Hepatocyte (in vitro differentiated cells): ENCODE data around the gene FEZ2. TPM values are rescaled to one million over a fixed set of nuclear protein-coding genes. Genes with fewer than 3 reads are reported as not detected.

Experiments used
- DNase-seq: peaks from one replicate; pipeline ENCODE4 v3.0.0-alpha.2; 2016; ENCODE audit warnings: low spot score
- H2AFZ ChIP-seq: fragments of 200-600 bp; sonication (generic); 2 replicates; pipeline ENCODE4 v1.6.0; 2016; ENCODE audit warnings: antibody characterized with exemption, mild to moderate bottlenecking
- H3K27ac ChIP-seq: fragments of 200-600 bp; sonication (generic); 2 replicates; pipeline ENCODE4 v1.5.1; 2016; ENCODE audit warnings: mild to moderate bottlenecking
- H3K27me3 ChIP-seq: fragments of 200-600 bp; sonication (generic); 2 replicates; pipeline ENCODE4 v1.6.1; 2016
- H3K36me3 ChIP-seq: fragments of 200-600 bp; sonication (generic); replicated peaks from 2 replicates; pipeline ENCODE4 v1.5.1; 2016; ENCODE audit warnings: low read depth; ENCODE audit not compliant: insufficient read depth
- H3K4me1 ChIP-seq: fragments of 200-600 bp; sonication (generic); 2 replicates; pipeline ENCODE4 v1.5.1; 2016; ENCODE audit warnings: mild to moderate bottlenecking, moderate library complexity; ENCODE audit not compliant: insufficient read depth
- H3K4me2 ChIP-seq: fragments of 200-600 bp; sonication (generic); 2 replicates; pipeline ENCODE4 v1.6.0; 2016
- H3K4me3 ChIP-seq: fragments of 200-600 bp; sonication (generic); 2 replicates; pipeline ENCODE4 v1.5.1; 2016; ENCODE audit warnings: mild to moderate bottlenecking
- H3K79me2 ChIP-seq: fragments of 200-600 bp; sonication (generic); 2 replicates; pipeline ENCODE4 v1.6.0; 2017; ENCODE audit warnings: mild to moderate bottlenecking
- H3K9me2 ChIP-seq: fragments of 200-600 bp; sonication (generic); replicated peaks from 2 replicates; pipeline ENCODE4 v1.6.0; 2017; ENCODE audit warnings: mild to moderate bottlenecking; ENCODE audit not compliant: insufficient read depth
- H3K9me3 ChIP-seq: fragments of 200-600 bp; sonication (generic); 2 replicates; pipeline ENCODE4 v1.5.1; 2016; ENCODE audit warnings: low read depth, mild to moderate bottlenecking
- H4K20me1 ChIP-seq: fragments of 200-600 bp; sonication (generic); 2 replicates; pipeline ENCODE4 v1.6.0; 2016; ENCODE audit warnings: mild to moderate bottlenecking; ENCODE audit not compliant: insufficient read depth, poor library complexity, severe bottlenecking
- EZH2 ChIP-seq: fragments of 200-600 bp; sonication (generic); IDR thresholded peaks from 2 replicates; pipeline ENCODE4 v1.6.1; 2016; ENCODE audit warnings: antibody characterized with exemption, mild to moderate bottlenecking, borderline replicate concordance
- EZH2phosphoT487 ChIP-seq: fragments of 200-600 bp; sonication (generic); IDR thresholded peaks from one replicate; pipeline ENCODE4 v1.6.1; 2018; ENCODE audit warnings: antibody characterized with exemption, mild to moderate bottlenecking, low read depth, moderate library complexity; ENCODE audit not compliant: unreplicated experiment, severe bottlenecking
- WGBS: methylation state at CpG from one replicate; pipeline ENCODE4 v1.1.6; 2016; ENCODE audit warnings: low lambda C conversion rate; ENCODE audit errors: missing lambda C conversion rate; 5-methylcytosine and 5-hydroxymethylcytosine counted together
- polyA plus RNA-seq: library from polyadenylated mRNA; unstranded; fragments of >200 nt; fragmentation: Nextera tagmentation; extraction: Ambion mirVana; gene quantifications from 2 replicates; pipeline ENCODE4 v1.2.1, GENCODE V29; 2016
- total RNA-seq: library from RNA; depleted of rRNA; stranded (reverse); fragments of >200 nt; gene quantifications from 2 replicates; pipeline ENCODE4 v1.2.3, GENCODE V29; 2014
- TF ChIP-seq, protein P1 (sequence below): fragments of 200-600 bp; sonication (generic); IDR thresholded peaks from 2 replicates; pipeline ENCODE4 v1.5.1; 2016; ENCODE audit warnings: antibody characterized with exemption, mild to moderate bottlenecking; ENCODE audit not compliant: poor library complexity

Gene FEZ2
- total and polyA plus RNA-seq, 2 experiments from 2014 or later = 14.5 to 45.2 TPM

DNA sequence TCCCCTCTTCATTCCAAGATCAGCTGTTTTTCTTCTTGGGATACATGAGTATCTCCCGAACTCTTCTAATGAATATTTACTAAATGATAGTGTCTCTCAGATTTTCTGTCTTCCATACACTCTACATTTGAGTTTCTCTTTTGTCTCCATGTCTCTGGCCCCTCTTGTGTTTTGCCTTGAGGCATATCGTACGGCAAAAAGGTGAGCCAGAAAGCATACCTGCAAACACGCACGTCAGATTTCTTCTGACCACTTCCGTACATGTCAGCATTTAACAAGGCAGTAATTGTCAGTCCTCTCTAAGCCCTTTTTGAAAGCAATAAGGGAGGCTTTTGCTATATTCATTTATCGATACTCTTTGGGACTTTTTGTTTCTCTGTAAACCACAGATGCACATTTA lies 82.4 kb downstream of the FEZ2 start:
- Histone ChIP-seq H3K27ac (peak overlapping the region; percentile 60), H3K9me2 (no peaks in the 10 kb centered on the region), H3K4me3 (no peak overlapping the region), H2AFZ (no peak overlapping the region), H3K9me3 (no peaks in the 10 kb centered on the region), H4K20me1 (no peaks in the 10 kb centered on the region), H3K79me2 (no peaks in the 10 kb centered on the region), H3K4me1 (peaks cover 5% of the 10 kb centered on the region), H3K27me3 (no peaks in the 10 kb centered on the region), H3K36me3 (no peaks in the 10 kb centered on the region), H3K4me2 (no peak overlapping the region)
- TF ChIP-seq, protein P1, sequence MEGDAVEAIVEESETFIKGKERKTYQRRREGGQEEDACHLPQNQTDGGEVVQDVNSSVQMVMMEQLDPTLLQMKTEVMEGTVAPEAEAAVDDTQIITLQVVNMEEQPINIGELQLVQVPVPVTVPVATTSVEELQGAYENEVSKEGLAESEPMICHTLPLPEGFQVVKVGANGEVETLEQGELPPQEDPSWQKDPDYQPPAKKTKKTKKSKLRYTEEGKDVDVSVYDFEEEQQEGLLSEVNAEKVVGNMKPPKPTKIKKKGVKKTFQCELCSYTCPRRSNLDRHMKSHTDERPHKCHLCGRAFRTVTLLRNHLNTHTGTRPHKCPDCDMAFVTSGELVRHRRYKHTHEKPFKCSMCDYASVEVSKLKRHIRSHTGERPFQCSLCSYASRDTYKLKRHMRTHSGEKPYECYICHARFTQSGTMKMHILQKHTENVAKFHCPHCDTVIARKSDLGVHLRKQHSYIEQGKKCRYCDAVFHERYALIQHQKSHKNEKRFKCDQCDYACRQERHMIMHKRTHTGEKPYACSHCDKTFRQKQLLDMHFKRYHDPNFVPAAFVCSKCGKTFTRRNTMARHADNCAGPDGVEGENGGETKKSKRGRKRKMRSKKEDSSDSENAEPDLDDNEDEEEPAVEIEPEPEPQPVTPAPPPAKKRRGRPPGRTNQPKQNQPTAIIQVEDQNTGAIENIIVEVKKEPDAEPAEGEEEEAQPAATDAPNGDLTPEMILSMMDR = no peak
- TF ChIP-seq EZH2phosphoT487 (no peak), EZH2 (no peak)
- 89% methylated on average over 7 of the region's 7 CpGs for WGBS
- DNase-seq = no peak

DNA sequence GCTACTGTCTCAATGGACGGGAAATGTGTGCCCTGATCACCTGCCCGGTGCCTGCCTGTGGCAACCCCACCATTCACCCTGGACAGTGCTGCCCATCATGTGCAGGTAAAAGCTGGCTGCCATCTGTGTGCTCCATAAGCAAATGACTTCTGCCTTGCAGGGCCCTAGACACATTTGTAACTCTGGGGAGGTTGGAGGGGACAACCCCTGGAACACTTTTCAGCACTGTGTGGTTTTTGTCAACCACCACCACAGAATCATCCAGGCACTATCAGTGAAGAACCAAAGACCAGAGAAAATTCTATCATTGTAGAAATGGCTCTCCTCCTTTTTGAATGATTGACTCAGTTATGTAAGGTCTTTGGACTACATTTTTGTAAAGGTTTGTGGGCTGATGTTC lies 84.3 kb downstream of the FEZ2 start:
- Histone ChIP-seq H3K36me3 (no peaks in the 10 kb centered on the region), H2AFZ (no peak overlapping the region), H3K79me2 (no peaks in the 10 kb centered on the region), H3K4me3 (no peak overlapping the region), H3K27me3 (no peaks in the 10 kb centered on the region), H3K9me2 (no peaks in the 10 kb centered on the region), H3K4me1 (peaks cover 5% of the 10 kb centered on the region), H3K9me3 (no peaks in the 10 kb centered on the region), H3K4me2 (no peak overlapping the region), H4K20me1 (no peaks in the 10 kb centered on the region), H3K27ac (no peak overlapping the region)
- TF ChIP-seq EZH2phosphoT487 (no peak), EZH2 (no peak)
- TF ChIP-seq, protein P1 = no peak
- no peak for DNase-seq
- 94% methylated on average over 2 of the region's 2 CpGs for WGBS

DNA sequence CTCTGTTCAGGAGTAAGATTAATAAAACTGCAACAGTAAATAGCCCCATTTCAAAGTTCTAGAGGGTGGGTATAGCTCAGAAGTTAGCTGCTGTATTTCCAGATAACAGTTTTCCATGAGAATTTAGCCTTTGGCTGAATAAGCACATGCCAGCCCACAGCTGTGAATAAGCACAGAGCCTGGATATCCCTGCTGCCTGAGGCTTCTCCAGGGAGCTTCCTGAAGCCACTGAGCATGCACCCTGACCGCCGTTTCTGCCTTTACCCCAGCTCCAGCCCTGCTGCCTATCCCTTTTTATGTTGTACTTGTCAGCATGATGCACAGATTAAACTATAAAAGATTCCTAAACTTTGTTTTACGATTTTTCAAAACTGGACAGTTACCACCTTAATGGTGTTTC lies 85.3 kb downstream of the FEZ2 start:
- Histone ChIP-seq H3K9me3 (no peaks in the 10 kb centered on the region), H3K27me3 (no peaks in the 10 kb centered on the region), H3K4me2 (peak overlapping the region; percentile 35), H3K36me3 (no peaks in the 10 kb centered on the region), H3K4me1 (peaks cover 5% of the 10 kb centered on the region), H3K27ac (peak overlapping the region; percentile 62), H3K9me2 (no peaks in the 10 kb centered on the region), H2AFZ (no peak overlapping the region), H3K79me2 (no peaks in the 10 kb centered on the region), H4K20me1 (no peaks in the 10 kb centered on the region), H3K4me3 (no peak overlapping the region)
- DNase-seq = peak; percentile 31
- no peak for TF ChIP-seq EZH2phosphoT487
- no peak for TF ChIP-seq EZH2
- TF ChIP-seq, protein P1 = no peak
- 57% methylated on average over 3 of the region's 3 CpGs for WGBS
